ENCODE measurements around the gene KRTAP19-6. TPM values are rescaled to one million over a fixed set of nuclear protein-coding genes. Genes with fewer than 3 reads are reported as not detected.

KRTAP19-6 gene
- total RNA-seq (2021; ENCODE audit: unreplicated experiment) (not detected), Bru-seq, nascent RNA (not detected), BruChase-seq, experiment 1, labeled RNA remaining after a 6-hour chase (not detected), BruChase-seq, experiment 2, labeled RNA remaining after a 2-hour chase (not detected)
- polyA plus RNA-seq (2012), result not detected in 2 replicates
- long read RNA-seq, result 0 reads

GRCh38 chr21:30541764-30542163 lies at the start of gene KRTAP19-6:
Gene KRTAP19-6 (minus strand): TSS chr21:30541864. CDS start chr21:30541833, 31 bp downstream.
- POLR2A ChIA-PET, result no interaction called here
- no peaks in the 10 kb centered on the region for H3K9me2 ChIP-seq (ENCODE audit: insufficient read depth)
- ATAC-seq, result no peak

More at GRCh38 chr21:30541764-30542163, at the start of gene KRTAP19-6:
- RAD21 ChIA-PET (ENCODE audit: low non-redundant PET in 1 of 2, low total read pairs in 2 of 2, uncharacterized antibody in 2 of 2, unreplicated experiment in 2 of 2), result no interaction called here
- Histone ChIP-seq H3K9me3 (ENCODE audit: control insufficient read depth in 1 of 2, insufficient read depth in 1 of 2, low read depth in 1 of 2, low read length in 2 of 2) (peaks cover 8 to 13% of the 10 kb centered on the region in 2 experiments; a peak in 3 of 4 replicates), H3K4me2 (ENCODE audit: low read length) (no peak within 1 kb of the TSS), H3K9ac (ENCODE audit: low read length) (no peak within 1 kb of the TSS), H3K27me3 (ENCODE audit: insufficient read depth, low read length) (no peaks in the 10 kb centered on the region), H3K4me1 (ENCODE audit: control insufficient read depth in 1 of 2, insufficient read depth in 2 of 2, low read length in 2 of 2) (no peaks in the 10 kb centered on the region), H3K79me2 (ENCODE audit: insufficient read depth, low read length) (no peaks in the 10 kb centered on the region), H4K20me1 (ENCODE audit: insufficient read depth) (no peaks in the 10 kb centered on the region), H3K36me3 (ENCODE audit: control insufficient read depth in 1 of 2, insufficient read depth in 2 of 2, low read length in 2 of 2) (no peaks in the 10 kb centered on the region), H3K4me3 (replicated peaks in 1 of 2; ENCODE audit: low read depth in 1 of 2, low read length in 2 of 2) (no peak within 1 kb of the TSS), H2AFZ (ENCODE audit: low read depth, low read length, poor library complexity, severe bottlenecking) (no peak within 1 kb of the TSS), H3K27ac (ENCODE audit: low read depth, low read length) (no peak within 1 kb of the TSS)
- no TSS peak for BruUV-seq (replicated peaks)
- TF ChIP-seq MAX (IDR thresholded peaks at IDR 0.05) (no peak), YY1 (IDR thresholded peaks at IDR 0.05; ENCODE audit: extremely low read depth, insufficient replicate concordance, low read depth, low read length) (no peak), CEBPB (IDR thresholded peaks at IDR 0.05; ENCODE audit: low read depth) (no peak), ELF1 (IDR thresholded peaks at IDR 0.05; ENCODE audit: borderline replicate concordance, low read depth) (no peak), RAD21 (IDR thresholded peaks at IDR 0.05; ENCODE audit: low read depth) (no peak), EGR1 (IDR thresholded peaks at IDR 0.05; ENCODE audit: low read depth) (no peak), ZFX (IDR thresholded peaks at IDR 0.05) (no peak), POLR2A (IDR thresholded peaks at IDR 0.05; ENCODE audit: borderline replicate concordance, extremely low read depth, insufficient read depth, insufficient read length) (no peak), SP1 (IDR thresholded peaks at IDR 0.05; ENCODE audit: low read depth) (no peak), EZH2 (IDR thresholded peaks at IDR 0.05) (no peak), CTCF (IDR thresholded peaks at IDR 0.05 in 2 of 3, conservative IDR thresholded peaks at IDR 0.05 in 1 of 3; ENCODE audit: borderline replicate concordance in 1 of 3, insufficient read depth in 1 of 3, low read depth in 2 of 3, low read length in 2 of 3) (no peak), FOSL1 (IDR thresholded peaks at IDR 0.05; ENCODE audit: low read depth) (no peak)
- intact Hi-C loops (cut with micrococcal nuclease), result no loop called here
- CTCF ChIA-PET, result no interaction called here
- DNase-seq (ENCODE audit: low read depth, low spot score), result no peak

Measured in HCT116 (cell line).